Trophoblast cell (in vitro differentiated cells and primary cell): Measurements from ENCODE around the gene CHFR.

Experiments
- DNase-seq, 2 donors: peaks; one replicate each; pipeline ENCODE4 v3.0.0-alpha.2; 2016
- H2AFZ ChIP-seq: 2 replicates; pipeline ENCODE4 v1.6.1; 2013; ENCODE audit warnings: low read length, moderate library complexity, mild to moderate bottlenecking; ENCODE audit not compliant: insufficient read depth, poor library complexity
- H2AK5ac ChIP-seq: 2 replicates; pipeline ENCODE4 v1.6.1; 2013; ENCODE audit warnings: mild to moderate bottlenecking, low read length
- H2BK120ac ChIP-seq: 2 replicates; pipeline ENCODE4 v1.6.1; 2013; ENCODE audit warnings: low read length, mild to moderate bottlenecking, moderate library complexity; ENCODE audit not compliant: insufficient read depth, poor library complexity
- H2BK12ac ChIP-seq: 2 replicates; pipeline ENCODE4 v1.6.1; 2013; ENCODE audit warnings: mild to moderate bottlenecking, low read length, moderate library complexity
- H2BK5ac ChIP-seq: 2 replicates; pipeline ENCODE4 v1.6.1; 2013; ENCODE audit warnings: low read length, low read depth, moderate library complexity, mild to moderate bottlenecking; ENCODE audit not compliant: poor library complexity
- H3K14ac ChIP-seq: 2 replicates; pipeline ENCODE4 v1.6.1; 2013; ENCODE audit warnings: mild to moderate bottlenecking, low read length
- H3K18ac ChIP-seq: 2 replicates; pipeline ENCODE4 v1.6.1; 2013; ENCODE audit warnings: mild to moderate bottlenecking, low read length
- H3K23ac ChIP-seq: 2 replicates; pipeline ENCODE4 v1.6.1; 2013; ENCODE audit warnings: low read length
- H3K27ac ChIP-seq: 2 replicates; pipeline ENCODE4 v1.5.1; 2013; ENCODE audit warnings: low read depth, mild to moderate bottlenecking, inconsistent platforms, low read length, moderate library complexity
- H3K27me3 ChIP-seq: 2 replicates; pipeline ENCODE4 v1.6.1; 2013; ENCODE audit warnings: inconsistent platforms, mild to moderate bottlenecking, low read length, moderate library complexity; ENCODE audit not compliant: insufficient read depth
- H3K36me3 ChIP-seq, 2 experiments: 1 replicate in 1 of 2; 2 replicates in 1 of 2; pipeline ENCODE4 v1.6.1; 2013; ENCODE audit warnings: low read length in 2 of 2, mild to moderate bottlenecking in 2 of 2, moderate library complexity in 1 of 2; ENCODE audit not compliant: insufficient read depth in 2 of 2, control insufficient read depth in 1 of 2
- H3K4ac ChIP-seq: 2 replicates; pipeline ENCODE4 v1.6.1; 2013; ENCODE audit warnings: low read depth, mild to moderate bottlenecking, low read length, moderate library complexity
- H3K4me1 ChIP-seq, 2 experiments: 1 replicate in 1 of 2; 2 replicates in 1 of 2; pipeline ENCODE4 v1.6.1; 2013; ENCODE audit warnings: low read length in 2 of 2, mild to moderate bottlenecking in 2 of 2, moderate library complexity in 1 of 2; ENCODE audit not compliant: insufficient read depth in 2 of 2, control insufficient read depth in 1 of 2
- H3K4me2 ChIP-seq: 2 replicates; pipeline ENCODE4 v1.6.1; 2013; ENCODE audit warnings: inconsistent platforms, mild to moderate bottlenecking, low read length, moderate library complexity
- H3K4me3 ChIP-seq: 2 replicates; pipeline ENCODE4 v1.5.1; 2013; ENCODE audit warnings: mild to moderate bottlenecking, low read depth, low read length, inconsistent platforms
- H3K79me1 ChIP-seq: one replicate; pipeline ENCODE4 v1.6.1; 2013; ENCODE audit warnings: low read length
- H3K79me2 ChIP-seq: 2 replicates; pipeline ENCODE4 v1.6.1; 2013; ENCODE audit warnings: low read length, mild to moderate bottlenecking; ENCODE audit not compliant: control insufficient read depth, insufficient read depth, poor library complexity
- H3K9ac ChIP-seq: 2 replicates; pipeline ENCODE4 v1.6.1; 2013; ENCODE audit warnings: mild to moderate bottlenecking, low read length
- H3K9me3 ChIP-seq: 2 replicates; pipeline ENCODE4 v1.6.1; 2013; ENCODE audit warnings: low read depth, mild to moderate bottlenecking, control low read depth, inconsistent platforms, low read length; ENCODE audit not compliant: insufficient read depth
- H4K12ac ChIP-seq: 2 replicates; pipeline ENCODE4 v1.6.1; 2013; ENCODE audit warnings: low read depth, mild to moderate bottlenecking, low read length, moderate library complexity
- H4K8ac ChIP-seq: 2 replicates; pipeline ENCODE4 v1.6.1; 2013; ENCODE audit warnings: low read depth, mild to moderate bottlenecking, low read length, moderate library complexity
- H4K91ac ChIP-seq: one replicate; pipeline ENCODE4 v1.6.1; 2013; ENCODE audit warnings: low read depth, mild to moderate bottlenecking, low read length, moderate library complexity
- WGBS: extraction: QIAGEN DNeasy Blood & Tissue Kit; methylation state at CpG from one replicate; pipeline ENCODE4 v1.1.7; 2013; ENCODE audit warnings: missing lambda C conversion rate; ENCODE audit not compliant: insufficient read length, insufficient coverage; ENCODE audit errors: extremely low coverage; 5-methylcytosine and 5-hydroxymethylcytosine counted together

CHFR gene

GRCh38 chr12:132787877-132788276 lies 99.5 kb downstream of the CHFR start:
- H3K4me3 ChIP-seq: no peak overlapping the region
- H2BK120ac ChIP-seq: no peak overlapping the region
- no peaks in the 10 kb centered on the region for H3K4me1 ChIP-seq
- DNase-seq: no peak
- no peak overlapping the region for H3K23ac ChIP-seq
- no CpG with 5 or more reads among the region's 15 CpGs for WGBS
- H4K91ac ChIP-seq: no peak overlapping the region
- H3K79me1 ChIP-seq: no peaks in the 10 kb centered on the region
- H3K14ac ChIP-seq: no peak overlapping the region
- no peak overlapping the region for H2AFZ ChIP-seq
- H3K27ac ChIP-seq: no peak overlapping the region
- H4K12ac ChIP-seq: no peak overlapping the region
- no peak overlapping the region for H3K9ac ChIP-seq
- H3K4ac ChIP-seq: no peak overlapping the region
- H3K36me3 ChIP-seq: peaks cover 79 to 80% of the 10 kb centered on the region in 2 experiments
- H2AK5ac ChIP-seq: no peak overlapping the region
- no peak overlapping the region for H3K18ac ChIP-seq
- H3K79me2 ChIP-seq: no peaks in the 10 kb centered on the region
- no peak overlapping the region for H3K4me2 ChIP-seq
- H3K9me3 ChIP-seq: peaks cover 9% of the 10 kb centered on the region
- H2BK5ac ChIP-seq: no peak overlapping the region
- no peak overlapping the region for H2BK12ac ChIP-seq
- no peaks in the 10 kb centered on the region for H3K27me3 ChIP-seq
- H4K8ac ChIP-seq: no peak overlapping the region

- Histone ChIP-seq H3K9ac (no peak overlapping the region), H3K36me3 (peaks cover 82 to 85% of the 10 kb centered on the region in 2 experiments), H3K4ac (no peak overlapping the region), H3K18ac (peak overlapping the region; percentile 37), H2AK5ac (no peak overlapping the region), H4K91ac (no peak overlapping the region), H3K27ac (no peak overlapping the region), H2BK120ac (no peak overlapping the region), H3K23ac (no peak overlapping the region), H3K9me3 (peaks cover 12% of the 10 kb centered on the region), H3K14ac (no peak overlapping the region), H3K27me3 (no peaks in the 10 kb centered on the region), H3K4me3 (no peak overlapping the region), H2BK12ac (no peak overlapping the region), H4K8ac (no peak overlapping the region), H3K4me2 (no peak overlapping the region), H2AFZ (no peak overlapping the region), H4K12ac (no peak overlapping the region), H3K79me2 (no peaks in the 10 kb centered on the region), H3K4me1 (no peaks in the 10 kb centered on the region), H3K79me1 (no peaks in the 10 kb centered on the region), H2BK5ac (no peak overlapping the region)
- no CpG with 5 or more reads among the region's 21 CpGs for WGBS
- DNase-seq: no peak
These were observed 101.2 kb downstream of the CHFR start for GRCh38 chr12:132786192-132786591.

- no peak overlapping the region for H4K91ac ChIP-seq
- no peak overlapping the region for H3K18ac ChIP-seq
- H3K79me1 ChIP-seq: no peaks in the 10 kb centered on the region
- WGBS: no CpG with 5 or more reads among the region's 9 CpGs
- H4K12ac ChIP-seq: no peak overlapping the region
- no peak overlapping the region for H3K14ac ChIP-seq
- H3K9me3 ChIP-seq: peaks cover 15% of the 10 kb centered on the region
- DNase-seq: no peak
- no peak overlapping the region for H4K8ac ChIP-seq
- H3K4me3 ChIP-seq: no peak overlapping the region
- H3K79me2 ChIP-seq: no peaks in the 10 kb centered on the region
- H3K27me3 ChIP-seq: no peaks in the 10 kb centered on the region
- no peak overlapping the region for H3K4me2 ChIP-seq
- no peak overlapping the region for H3K4ac ChIP-seq
- peaks cover 87 to 90% of the 10 kb centered on the region in 2 experiments for H3K36me3 ChIP-seq
- H2AK5ac ChIP-seq: no peak overlapping the region
- no peak overlapping the region for H2BK120ac ChIP-seq
- H2BK5ac ChIP-seq: no peak overlapping the region
- H2BK12ac ChIP-seq: no peak overlapping the region
- H3K9ac ChIP-seq: no peak overlapping the region
- H2AFZ ChIP-seq: no peak overlapping the region
- H3K27ac ChIP-seq: no peak overlapping the region
- no peaks in the 10 kb centered on the region for H3K4me1 ChIP-seq
- H3K23ac ChIP-seq: no peak overlapping the region
These were observed 102.8 kb downstream of the CHFR start for GRCh38 chr12:132784580-132784979.

GRCh38 chr12:132783917-132784531 lies 103.4 kb downstream of the CHFR start:
- Histone ChIP-seq H3K23ac (no peak overlapping the region), H3K4ac (no peak overlapping the region), H3K18ac (no peak overlapping the region), H3K79me2 (no peaks in the 10 kb centered on the region), H3K9me3 (peaks cover 12% of the 10 kb centered on the region), H2BK120ac (no peak overlapping the region), H2AFZ (no peak overlapping the region), H4K91ac (no peak overlapping the region), H3K27me3 (no peaks in the 10 kb centered on the region), H3K9ac (no peak overlapping the region), H3K14ac (no peak overlapping the region), H2BK12ac (no peak overlapping the region), H2BK5ac (no peak overlapping the region), H3K79me1 (no peaks in the 10 kb centered on the region), H3K27ac (no peak overlapping the region), H3K4me2 (no peak overlapping the region), H4K12ac (no peak overlapping the region), H3K4me1 (no peaks in the 10 kb centered on the region), H2AK5ac (no peak overlapping the region), H3K36me3 (peaks cover 83 to 86% of the 10 kb centered on the region in 2 experiments), H4K8ac (no peak overlapping the region), H3K4me3 (peak overlapping the region; percentile 4)
- peak in 1 of 2 donors; percentile 23 for DNase-seq
- no CpG with 5 or more reads among the region's 22 CpGs for WGBS
